Measurements from ENCODE around the gene LAX1.
"Not testable (repeated sequence)": the region's sequence is repeated elsewhere in the genome, so short reads cannot be mapped to it uniquely, and the experiment has no call there.

GRCh38 chr1:203793561-203793960, 28.6 kb downstream of the LAX1 start:
- TF ChIP-seq POLR2AphosphoS5, POLR2A (IDR thresholded peaks at IDR 0.05): not testable (repeated sequence)
- TF ChIP-seq, protein P1, sequence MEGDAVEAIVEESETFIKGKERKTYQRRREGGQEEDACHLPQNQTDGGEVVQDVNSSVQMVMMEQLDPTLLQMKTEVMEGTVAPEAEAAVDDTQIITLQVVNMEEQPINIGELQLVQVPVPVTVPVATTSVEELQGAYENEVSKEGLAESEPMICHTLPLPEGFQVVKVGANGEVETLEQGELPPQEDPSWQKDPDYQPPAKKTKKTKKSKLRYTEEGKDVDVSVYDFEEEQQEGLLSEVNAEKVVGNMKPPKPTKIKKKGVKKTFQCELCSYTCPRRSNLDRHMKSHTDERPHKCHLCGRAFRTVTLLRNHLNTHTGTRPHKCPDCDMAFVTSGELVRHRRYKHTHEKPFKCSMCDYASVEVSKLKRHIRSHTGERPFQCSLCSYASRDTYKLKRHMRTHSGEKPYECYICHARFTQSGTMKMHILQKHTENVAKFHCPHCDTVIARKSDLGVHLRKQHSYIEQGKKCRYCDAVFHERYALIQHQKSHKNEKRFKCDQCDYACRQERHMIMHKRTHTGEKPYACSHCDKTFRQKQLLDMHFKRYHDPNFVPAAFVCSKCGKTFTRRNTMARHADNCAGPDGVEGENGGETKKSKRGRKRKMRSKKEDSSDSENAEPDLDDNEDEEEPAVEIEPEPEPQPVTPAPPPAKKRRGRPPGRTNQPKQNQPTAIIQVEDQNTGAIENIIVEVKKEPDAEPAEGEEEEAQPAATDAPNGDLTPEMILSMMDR (IDR thresholded peaks at IDR 0.05) = not testable (repeated sequence)
